K562 (cell line): ENCODE measurements around the gene NKX2-2. TPM values are rescaled to one million over a fixed set of nuclear protein-coding genes. Genes with fewer than 3 reads are reported as not detected.

Source experiments
- ATAC-seq: fragments of 200-7000 bp; cut with Tn5 transposase; 3 replicates; pipeline ENCODE4 v1.9.1; 2020; ENCODE audit warnings: moderate library complexity
- BruUV-seq: library from RNA; stranded (reverse); fragments of 400-500 nt; replicated peaks from 2 replicates; lab custom pipeline; 2021; lab: Mats Ljungman, UMichigan
- CTCF ChIA-PET: fragments of 300-600 bp; formaldehyde crosslinking; extraction: SDS; loops from one replicate; lab custom pipeline; 2021; ENCODE audit warnings: low intra/inter-chr PET ratio; lab: Yijun Ruan, JAX
- POLR2A ChIA-PET: fragments of 300-600, 350-650 bp; sonication (Branson Sonifier 250); formaldehyde crosslinking; extraction: SDS; loops from one replicate; lab custom pipeline; 2021; ENCODE audit warnings: antibody characterized with exemption, inconsistent platforms; lab: Yijun Ruan, JAX
- DNase-seq, 4 experiments: peaks; one replicate each; pipeline versions ENCODE4 v3.0.0 to v3.0.0-alpha.2; 2011 to 2018; ENCODE audit warnings: low spot score in 3 of 4, mixed read lengths in 3 of 4; ENCODE audit errors: extremely low read depth in 1 of 4
- FAIRE-seq: peaks from 2 replicates; lab custom pipeline; 2011; peaks lifted over from hg19 to GRCh38; lab: Jason Lieb, UNC
- H2AFZ ChIP-seq: 2 replicates; pipeline ENCODE4 v1.6.0; 2011; ENCODE audit warnings: low read depth, low read length, control low read depth, inconsistent platforms
- H3K27ac ChIP-seq: fragments of 200-600 bp; 3 replicates; pipeline ENCODE4 v1.8.0; 2011; ENCODE audit warnings: low read depth, mild to moderate bottlenecking, control low read depth, inconsistent platforms, low read length, moderate library complexity, mixed read lengths; ENCODE audit errors: extremely low read depth
- H3K27me3 ChIP-seq, 2 experiments: fragments of 300-600 bp in 1 of 2; 2 replicates in 1 of 2; 3 replicates in 1 of 2; pipeline versions ENCODE4 v1.6.0 to v1.8.0; 2011; ENCODE audit warnings: inconsistent platforms in 2 of 2, low read length in 2 of 2, mild to moderate bottlenecking in 1 of 2, mixed read lengths in 1 of 2, moderate library complexity in 1 of 2; ENCODE audit not compliant: control insufficient read depth in 2 of 2, insufficient read depth in 2 of 2
- H3K36me3 ChIP-seq: fragments of 300-600 bp; 3 replicates; pipeline ENCODE4 v1.8.0; 2011; ENCODE audit warnings: mild to moderate bottlenecking, low read length, inconsistent platforms; ENCODE audit not compliant: control insufficient read depth, insufficient read depth
- H3K4me1 ChIP-seq, 2 experiments: fragments of 200-600 bp in 1 of 2; replicated peaks in 1 of 2; 2 replicates in 1 of 2; 3 replicates in 1 of 2; pipeline versions ENCODE4 v1.5.1 to v1.8.0; 2011; ENCODE audit warnings: inconsistent platforms in 2 of 2, low read length in 2 of 2, mild to moderate bottlenecking in 1 of 2, mixed read lengths in 1 of 2, moderate library complexity in 1 of 2; ENCODE audit not compliant: control insufficient read depth in 2 of 2, insufficient read depth in 2 of 2
- H3K4me2 ChIP-seq: 2 replicates; pipeline ENCODE4 v1.6.1; 2011; ENCODE audit warnings: low read length, control low read depth, inconsistent platforms, mixed read lengths; ENCODE audit not compliant: insufficient read depth
- H3K4me3 ChIP-seq: fragments of 200-600 bp; sonication (generic), shearing (Covaris generic); 2 replicates; pipeline ENCODE4 v1.5.1; 2016; ENCODE audit warnings: control low read depth, inconsistent platforms
- H3K79me2 ChIP-seq: fragments of 200-600 bp; 3 replicates; pipeline ENCODE4 v1.8.0; 2011; ENCODE audit warnings: low read length, inconsistent platforms; ENCODE audit not compliant: control insufficient read depth, insufficient read depth
- H3K9ac ChIP-seq, 2 experiments: 2 replicates each; pipeline versions ENCODE4 v1.6.0 to v1.6.1; 2011; ENCODE audit warnings: low read depth in 2 of 2, low read length in 2 of 2, control low read depth in 1 of 2, inconsistent platforms in 1 of 2, mild to moderate bottlenecking in 1 of 2, mixed read lengths in 1 of 2; ENCODE audit not compliant: insufficient read depth in 1 of 2
- H3K9me1 ChIP-seq: one replicate; pipeline ENCODE4 v1.6.0; 2011; ENCODE audit warnings: inconsistent platforms, mild to moderate bottlenecking, low read length, moderate library complexity; ENCODE audit not compliant: control insufficient read depth, insufficient read depth
- H3K9me3 ChIP-seq: replicated peaks from 2 replicates; pipeline ENCODE4 v1.5.1; 2011; ENCODE audit warnings: low read depth, low read length, inconsistent platforms; ENCODE audit not compliant: control insufficient read depth, insufficient read depth
- H4K20me1 ChIP-seq: replicated peaks from 2 replicates; pipeline ENCODE4 v1.6.1; 2011; ENCODE audit warnings: low read length, inconsistent platforms, mixed read lengths; ENCODE audit not compliant: control insufficient read depth, insufficient read depth
- GABPA ChIP-seq: fragments of 200-800 bp; sonication (Bioruptor generic); conservative IDR thresholded peaks from 2 replicates; pipeline ENCODE4 v1.6.1; 2016; ENCODE audit warnings: low read depth, missing genetic modification characterization, missing compliant biosample characterization
- NFYB ChIP-seq: IDR thresholded peaks from 2 replicates; pipeline ENCODE4 v1.6.1; 2011; ENCODE audit warnings: mild to moderate bottlenecking, moderate library complexity; ENCODE audit not compliant: insufficient read length; ENCODE audit errors: extremely low read depth
- PRPF4 ChIP-seq: fragments of 200-400 bp; formaldehyde crosslinking; IDR thresholded peaks from one replicate; pipeline ENCODE4 v1.6.1; 2017; ENCODE audit warnings: low read length, low read depth, mild to moderate bottlenecking; ENCODE audit not compliant: insufficient read depth, poor library complexity, severe bottlenecking
- PTBP1 ChIP-seq: fragments of 200-400 bp; formaldehyde crosslinking; IDR thresholded peaks from 2 replicates; pipeline ENCODE4 v1.6.1; 2017; ENCODE audit warnings: low read depth, low read length
- RBM15 ChIP-seq: fragments of 200-400 bp; formaldehyde crosslinking; IDR thresholded peaks from 2 replicates; pipeline ENCODE4 v1.6.1; 2018; ENCODE audit warnings: mild to moderate bottlenecking, low read length, moderate library complexity; ENCODE audit not compliant: insufficient read depth
- ZNF609 ChIP-seq: sonication (generic); formaldehyde crosslinking; IDR thresholded peaks from 2 replicates; pipeline ENCODE4 v1.8.1; 2023; ENCODE audit warnings: missing genetic modification reagents, mild to moderate bottlenecking, borderline replicate concordance
- WGBS: fragments of 100-300 bp; shearing (Covaris generic); methylation state at CpG from one replicate; pipeline ENCODE4 v1.1.6; 2016; ENCODE audit warnings: low coverage, mixed read lengths; ENCODE audit not compliant: insufficient coverage; ENCODE audit errors: missing lambda C conversion rate; 5-methylcytosine and 5-hydroxymethylcytosine counted together
- in situ Hi-C: fragments of 300-500 bp; cut with MboI; formaldehyde crosslinking; loops from 4 replicates; pipeline ENCODE4 v1.15.0; 2018; ENCODE audit warnings: inconsistent platforms, mixed read lengths
- intact Hi-C: fragments of 100-400 bp; cut with micrococcal nuclease; formaldehyde crosslinking; loops from 2 replicates; pipeline ENCODE4 v1.14.2; 2022
- polyA plus RNA-seq, 8 experiments: library from polyadenylated mRNA; depleted of rRNA in 4 of 8; stranded (reverse) in 5 of 8; unstranded in 3 of 8; fragments of >200 nt; fragmentation: Nextera tagmentation in 2 of 8; fragmentation: Illumina TruSeq in 1 of 8; extraction: Ambion mirVana in 2 of 8; extraction: Trizol in 1 of 8; gene quantifications; 2 replicates each; pipeline versions ENCODE4 v1.2.1 to v1.2.3, GENCODE V29; 2011 to 2014; ENCODE audit warnings: inconsistent platforms in 1 of 8, missing spikeins in 1 of 8
- total RNA-seq, 7 experiments: library from RNA; depleted of rRNA in 6 of 7; stranded (reverse); fragments of >200 nt in 6 of 7; fragmentation: Illumina TruSeq in 2 of 7; extraction: Trizol in 2 of 7; gene quantifications; 2 replicates each; pipeline versions ENCODE4 v1.2.1 to v1.2.3, GENCODE V29; 2011 to 2021; ENCODE audit warnings: low replicate concordance in 1 of 7
- TF ChIP-seq, protein P1 (sequence below): fragments of 450-650 bp; IDR thresholded peaks from 2 replicates; pipeline ENCODE4 v1.7.0; 2016; ENCODE audit warnings: borderline replicate concordance

Gene NKX2-2
- total and polyA plus RNA-seq, 9 of the 15 experiments (the other 6 are each of a cell fraction or from before 2014, with no cell fraction given), result 0.04 TPM; not detected in 8

DNA sequence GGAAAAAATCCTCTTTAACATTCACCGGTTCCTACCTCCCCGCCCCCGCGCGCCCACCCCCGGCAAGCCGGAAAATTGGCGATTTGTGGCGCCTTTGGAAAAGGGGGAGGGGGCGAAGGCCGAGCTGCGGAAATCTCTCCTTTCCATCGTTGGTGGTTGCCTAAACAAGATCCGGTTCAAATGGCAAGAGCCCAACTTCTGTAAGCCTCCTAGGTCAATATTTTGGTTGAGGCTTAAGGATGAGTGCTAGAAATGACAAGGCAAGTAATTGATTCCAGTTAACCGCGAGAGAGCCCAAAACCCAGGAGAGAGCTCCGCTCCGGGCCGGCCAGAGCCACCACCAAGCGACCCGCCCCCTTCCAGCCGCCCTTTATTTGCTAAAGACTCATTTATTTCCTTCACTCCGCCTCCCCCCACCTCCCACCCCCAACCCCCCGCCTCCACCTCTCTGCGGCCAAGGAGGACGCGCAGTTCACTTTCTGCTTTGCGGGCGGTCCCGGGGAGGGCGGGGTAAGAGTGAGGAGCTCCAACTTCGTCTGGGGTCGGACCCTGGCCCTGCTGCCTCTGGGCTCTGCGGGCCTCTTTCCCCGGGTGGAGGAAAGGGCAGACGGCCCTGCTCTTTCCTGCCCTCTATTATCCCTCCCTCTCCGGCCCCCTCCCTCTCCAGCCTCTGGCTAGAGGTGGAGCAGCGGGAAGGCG is 838 bp upstream of the NKX2-2 start (continued):
- TF ChIP-seq NFYB, result no peak
- TF ChIP-seq RBM15, result no peak
- no peak for TF ChIP-seq PTBP1
- TF ChIP-seq, all 486 proteins: peak for 0

DNA sequence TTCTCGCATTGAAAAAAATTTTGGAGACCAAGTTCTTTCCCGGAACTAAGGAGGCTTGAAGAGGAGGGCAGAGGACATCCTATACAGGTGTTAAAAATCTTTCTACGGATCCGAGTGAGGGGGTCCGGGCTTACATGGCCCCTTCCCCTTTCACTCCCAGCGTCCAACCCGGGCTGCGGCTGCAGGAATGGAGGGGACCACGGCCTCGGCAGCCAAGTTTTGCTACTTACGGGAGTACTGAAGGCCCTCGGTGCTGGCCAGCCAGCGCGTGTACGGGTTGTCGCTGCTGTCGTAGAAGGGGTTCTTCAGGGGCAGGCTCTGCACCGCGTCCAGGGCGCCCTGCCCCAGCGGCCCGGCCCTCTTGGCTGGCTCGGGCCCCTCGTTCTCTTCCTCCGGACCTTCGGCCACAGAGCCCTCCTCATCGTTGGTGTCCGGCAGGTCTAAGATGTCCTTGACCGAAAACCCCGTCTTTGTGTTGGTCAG is 642 bp downstream of the NKX2-2 start:
- H3K4me1 ChIP-seq, result peaks cover 0 to 6% of the 10 kb centered on the region in 2 experiments; a peak in 2 of 5 replicates
- 11% methylated on average over 7 of the region's 30 CpGs for WGBS
- no peaks in the 10 kb centered on the region for H3K36me3 ChIP-seq
- in situ Hi-C loops (no loop called here), intact Hi-C loops (no loop called here)
- ChIA-PET CTCF (no interaction called here), POLR2A (no interaction called here)
- peaks cover 3 to 55% of the 10 kb centered on the region in 2 experiments for H3K27me3 ChIP-seq
- no peak for DNase-seq
- no peak overlapping the region for H3K9ac ChIP-seq
- ATAC-seq, result no peak
- BruUV-seq, result no TSS peak
- H3K9me1 ChIP-seq, result no peaks in the 10 kb centered on the region
- no peak for FAIRE-seq
- H3K79me2 ChIP-seq, result no peaks in the 10 kb centered on the region
- no peak overlapping the region for H2AFZ ChIP-seq
- no peak overlapping the region for H3K27ac ChIP-seq
- H4K20me1 ChIP-seq, result no peaks in the 10 kb centered on the region
- H3K4me2 ChIP-seq, result no peak overlapping the region
- TF ChIP-seq GABPA (no peak), ZNF609 (CRISPR knock-in tag) (no peak), PRPF4 (no peak)
- TF ChIP-seq, protein P1, sequence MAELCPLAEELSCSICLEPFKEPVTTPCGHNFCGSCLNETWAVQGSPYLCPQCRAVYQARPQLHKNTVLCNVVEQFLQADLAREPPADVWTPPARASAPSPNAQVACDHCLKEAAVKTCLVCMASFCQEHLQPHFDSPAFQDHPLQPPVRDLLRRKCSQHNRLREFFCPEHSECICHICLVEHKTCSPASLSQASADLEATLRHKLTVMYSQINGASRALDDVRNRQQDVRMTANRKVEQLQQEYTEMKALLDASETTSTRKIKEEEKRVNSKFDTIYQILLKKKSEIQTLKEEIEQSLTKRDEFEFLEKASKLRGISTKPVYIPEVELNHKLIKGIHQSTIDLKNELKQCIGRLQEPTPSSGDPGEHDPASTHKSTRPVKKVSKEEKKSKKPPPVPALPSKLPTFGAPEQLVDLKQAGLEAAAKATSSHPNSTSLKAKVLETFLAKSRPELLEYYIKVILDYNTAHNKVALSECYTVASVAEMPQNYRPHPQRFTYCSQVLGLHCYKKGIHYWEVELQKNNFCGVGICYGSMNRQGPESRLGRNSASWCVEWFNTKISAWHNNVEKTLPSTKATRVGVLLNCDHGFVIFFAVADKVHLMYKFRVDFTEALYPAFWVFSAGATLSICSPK, result no peak
- H3K4me3 ChIP-seq, result no peak overlapping the region
- H3K9me3 ChIP-seq, result no peaks in the 10 kb centered on the region
